Retinal pigment epithelial cell (primary cell): Measurements from ENCODE around the gene GRIK1.

Experiments
- DNase-seq: peaks from one replicate; pipeline ENCODE4 v3.0.0-alpha.2; 2010; ENCODE audit warnings: low read depth
- H3K4me3 ChIP-seq: 2 replicates; pipeline ENCODE4 v1.5.1; 2011; ENCODE audit warnings: mild to moderate bottlenecking, low read length, control low read depth, moderate library complexity
- TF ChIP-seq, protein P1 (sequence below): conservative IDR thresholded peaks from 2 replicates; pipeline ENCODE4 v1.5.1; 2011; ENCODE audit warnings: low read depth, low read length, control low read depth, inconsistent platforms

The GRIK1 gene

DNA sequence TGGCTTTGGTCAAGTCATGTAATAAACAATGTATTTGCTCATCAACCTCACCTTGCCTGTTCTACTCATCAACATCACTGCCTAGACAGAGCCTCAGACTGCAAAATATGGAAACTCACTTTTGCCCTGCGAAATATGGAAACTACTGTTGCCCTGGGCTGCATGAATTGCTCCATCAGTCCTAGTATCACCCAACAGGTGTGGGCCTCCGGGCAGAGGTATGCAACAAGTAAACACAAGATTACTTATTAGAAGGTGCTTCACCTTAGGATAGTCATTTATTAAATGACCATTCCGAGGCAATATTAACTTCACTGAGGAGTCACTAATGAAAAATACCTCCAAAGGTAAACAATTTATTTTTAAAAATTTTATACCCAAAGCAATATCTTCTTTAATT lies 354.3 kb downstream of the GRIK1 start:
- TF ChIP-seq, protein P1, sequence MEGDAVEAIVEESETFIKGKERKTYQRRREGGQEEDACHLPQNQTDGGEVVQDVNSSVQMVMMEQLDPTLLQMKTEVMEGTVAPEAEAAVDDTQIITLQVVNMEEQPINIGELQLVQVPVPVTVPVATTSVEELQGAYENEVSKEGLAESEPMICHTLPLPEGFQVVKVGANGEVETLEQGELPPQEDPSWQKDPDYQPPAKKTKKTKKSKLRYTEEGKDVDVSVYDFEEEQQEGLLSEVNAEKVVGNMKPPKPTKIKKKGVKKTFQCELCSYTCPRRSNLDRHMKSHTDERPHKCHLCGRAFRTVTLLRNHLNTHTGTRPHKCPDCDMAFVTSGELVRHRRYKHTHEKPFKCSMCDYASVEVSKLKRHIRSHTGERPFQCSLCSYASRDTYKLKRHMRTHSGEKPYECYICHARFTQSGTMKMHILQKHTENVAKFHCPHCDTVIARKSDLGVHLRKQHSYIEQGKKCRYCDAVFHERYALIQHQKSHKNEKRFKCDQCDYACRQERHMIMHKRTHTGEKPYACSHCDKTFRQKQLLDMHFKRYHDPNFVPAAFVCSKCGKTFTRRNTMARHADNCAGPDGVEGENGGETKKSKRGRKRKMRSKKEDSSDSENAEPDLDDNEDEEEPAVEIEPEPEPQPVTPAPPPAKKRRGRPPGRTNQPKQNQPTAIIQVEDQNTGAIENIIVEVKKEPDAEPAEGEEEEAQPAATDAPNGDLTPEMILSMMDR, result no peak
- DNase-seq, result no peak
- no peak overlapping the region for H3K4me3 ChIP-seq

DNA sequence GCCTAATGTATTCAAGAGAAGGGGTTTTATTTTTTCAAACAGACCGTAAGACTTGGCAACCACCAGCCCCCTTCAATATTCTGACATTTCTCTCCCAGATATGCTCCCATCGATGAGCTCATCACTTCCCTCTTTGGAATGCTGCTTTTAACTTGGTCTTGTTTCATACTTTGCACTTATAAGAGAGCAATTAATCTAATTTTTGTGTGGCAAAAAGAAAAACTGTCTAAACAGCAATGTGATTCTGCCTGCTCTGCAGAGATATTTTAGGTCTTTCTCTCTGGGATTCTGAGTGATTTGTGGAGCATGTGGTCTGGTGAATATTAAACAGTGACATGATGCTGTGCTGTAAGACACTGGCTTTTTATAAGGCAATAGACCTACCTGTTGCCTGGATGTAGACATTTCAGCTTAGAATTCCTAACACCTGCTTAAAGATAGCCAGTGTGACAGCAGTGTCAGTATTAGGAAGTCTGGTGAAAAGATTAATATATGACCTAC lies 356.3 kb downstream of the GRIK1 start:
- no peak overlapping the region for H3K4me3 ChIP-seq
- DNase-seq, result no peak
- TF ChIP-seq, protein P1, result no peak

DNA sequence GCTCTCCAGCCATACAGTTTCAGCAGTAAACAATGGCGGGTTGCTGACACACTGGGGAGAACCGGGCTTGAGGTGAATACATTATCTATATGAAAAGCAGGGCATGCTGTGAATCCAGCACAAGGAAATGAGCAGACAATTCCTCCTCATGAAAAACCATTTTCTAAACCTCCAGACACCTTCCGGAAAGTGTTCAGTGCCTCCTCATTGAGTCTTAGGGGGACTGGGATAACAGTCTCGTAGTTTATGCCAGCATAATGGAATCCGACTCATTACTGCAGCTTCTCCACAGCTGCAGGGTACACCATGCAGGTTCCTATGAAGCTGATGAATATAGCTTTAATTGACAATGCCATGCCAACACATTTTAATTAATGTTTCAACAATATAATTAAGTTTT lies 356.9 kb downstream of the GRIK1 start:
- no peak overlapping the region for H3K4me3 ChIP-seq
- TF ChIP-seq, protein P1, result no peak
- no peak for DNase-seq

DNA sequence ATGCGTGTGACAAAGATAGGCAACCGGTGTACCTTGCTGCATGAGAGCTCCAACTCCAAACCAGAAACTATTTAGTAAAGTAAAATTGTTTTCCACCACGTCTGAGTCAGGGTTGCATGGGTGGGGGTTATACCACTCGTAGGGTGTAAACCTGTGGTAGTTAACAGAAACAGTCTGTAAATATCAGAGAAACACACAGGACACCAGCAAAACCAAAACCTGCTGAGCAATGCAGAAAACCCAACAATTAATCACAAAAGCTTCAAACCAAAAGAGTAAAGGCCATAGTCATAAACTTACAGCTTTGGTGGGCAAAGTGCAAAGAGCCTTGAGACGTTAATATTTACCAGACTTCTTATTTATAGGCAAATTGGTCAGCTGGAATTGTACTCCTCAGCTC lies 358.4 kb downstream of the GRIK1 start:
- H3K4me3 ChIP-seq, result no peak overlapping the region
- TF ChIP-seq, protein P1, result no peak
- no peak for DNase-seq

DNA sequence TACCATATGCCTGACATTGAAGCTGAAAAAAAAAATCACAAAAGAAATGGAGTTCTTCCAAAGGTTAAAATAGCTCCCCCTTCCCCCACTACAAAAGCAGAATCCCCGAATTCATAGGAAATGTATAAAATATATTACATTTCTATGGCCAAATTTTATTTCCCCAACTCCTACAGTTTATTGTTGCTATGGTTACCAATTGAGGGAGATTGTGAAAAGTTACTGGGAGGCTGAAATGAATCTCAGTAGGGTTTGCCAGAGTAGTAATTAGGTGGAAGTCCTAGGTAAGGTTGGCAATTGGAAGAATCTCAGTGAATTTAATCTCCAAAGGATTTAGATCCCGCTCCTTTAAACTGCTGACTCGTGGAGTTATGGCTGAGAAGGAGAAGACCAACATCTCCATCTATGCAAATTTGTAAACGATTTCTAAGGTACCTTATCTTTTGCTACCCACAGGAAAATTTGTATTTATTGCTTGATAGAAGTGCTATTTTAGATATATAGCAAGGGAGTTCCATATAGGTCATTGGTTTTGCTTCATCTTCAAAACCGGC lies 359.0 kb downstream of the GRIK1 start:
- TF ChIP-seq, protein P1, result no peak
- no peak for DNase-seq
- H3K4me3 ChIP-seq, result no peak overlapping the region

DNA sequence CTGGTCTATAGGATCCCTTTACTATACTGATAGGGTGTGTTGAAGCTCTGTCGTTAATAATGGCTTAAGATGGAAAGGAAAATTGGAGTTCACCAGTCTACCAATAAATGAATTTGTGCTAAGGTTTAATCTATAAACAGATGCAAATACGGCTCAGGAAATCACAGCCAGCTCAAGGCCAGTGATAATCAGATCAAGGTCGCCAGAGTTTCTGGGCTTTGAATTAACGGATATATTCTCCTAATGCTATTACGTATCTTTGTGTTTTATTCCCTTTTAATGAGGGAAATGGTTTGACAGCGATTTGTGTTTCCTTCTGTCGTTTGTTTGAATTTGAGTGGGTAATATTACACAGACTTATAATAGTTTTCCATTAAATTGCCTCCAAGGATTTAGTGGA lies 361.5 kb downstream of the GRIK1 start:
- peak; percentile 46 for DNase-seq
- no peak overlapping the region for H3K4me3 ChIP-seq
- TF ChIP-seq, protein P1, result no peak

DNA sequence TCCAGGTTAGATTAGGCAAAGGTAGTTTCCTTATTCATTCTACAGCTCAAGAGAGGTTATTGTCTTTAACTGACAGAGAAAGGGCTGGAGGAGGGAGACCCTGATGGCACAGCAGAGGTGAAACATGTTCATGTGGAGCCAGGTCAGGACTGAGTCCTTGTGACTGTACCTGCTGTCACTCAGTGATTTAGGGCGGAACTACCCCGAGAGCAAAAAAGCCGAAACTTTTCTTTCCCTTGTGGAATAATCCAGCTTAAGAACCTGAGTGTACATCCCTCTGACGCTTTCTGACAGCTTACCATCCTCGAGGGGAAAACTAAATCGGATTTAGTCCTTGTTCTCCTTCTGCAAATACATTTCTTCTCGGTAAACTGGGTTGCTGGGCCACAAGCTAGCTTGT lies 367.8 kb downstream of the GRIK1 start:
- TF ChIP-seq, protein P1, result no peak
- DNase-seq, result no peak
- no peak overlapping the region for H3K4me3 ChIP-seq
